Ascending aorta (tissue), 2 donors: ENCODE data around the gene PERM1. TPM values are rescaled to one million over a fixed set of nuclear protein-coding genes. Genes with fewer than 3 reads are reported as not detected.
"Not testable (repeated sequence)": the region's sequence is repeated elsewhere in the genome, so short reads cannot be mapped to it uniquely, and the experiment has no call there.

Experiments
- DNase-seq, 2 donors: peaks; one replicate each; pipeline ENCODE4 v3.0.0-alpha.2; 2019; ENCODE audit warnings: low spot score in 2 of 2
- H3K27ac ChIP-seq, 2 donors: fragments of 200-600 bp; sonication (generic); one replicate each; pipeline ENCODE4 v1.5.1; 2016 to 2017; ENCODE audit warnings: mild to moderate bottlenecking in 1 of 2
- H3K27me3 ChIP-seq: fragments of 200-600 bp; sonication (generic); one replicate; pipeline ENCODE4 v1.5.1; 2017
- H3K36me3 ChIP-seq, 2 donors: fragments of 200-600 bp; sonication (generic); one replicate each; pipeline ENCODE4 v1.5.1; 2016
- H3K4me1 ChIP-seq, 2 donors: fragments of 200-600 bp; sonication (generic); one replicate each; pipeline ENCODE4 v1.5.1; 2016 to 2017; ENCODE audit warnings: mild to moderate bottlenecking in 1 of 2
- H3K4me3 ChIP-seq, 2 donors: fragments of 200-600 bp; sonication (generic); one replicate each; pipeline ENCODE4 v1.5.1; 2016 to 2017; ENCODE audit warnings: mild to moderate bottlenecking in 1 of 2
- H3K9me3 ChIP-seq, 2 donors: fragments of 200-600 bp; sonication (generic); one replicate each; pipeline ENCODE4 v1.5.1; 2016
- intact Hi-C: fragments of 100-400 bp; cut with DNase I; formaldehyde crosslinking; loops from one replicate; pipeline ENCODE4 v1.15.1; 2023
- total RNA-seq: library from RNA; depleted of rRNA; stranded (reverse); fragments of >200 nt; gene quantifications from one replicate; pipeline ENCODE4 v1.1.0, GENCODE V29; 2016
- TF ChIP-seq, protein P1 (sequence below), 3 experiments: fragments of 200-600 bp in 2 of 3; fragments of 450-650 bp in 1 of 3; sonication (generic) in 2 of 3; IDR thresholded peaks; one replicate each; pipeline ENCODE4 v1.5.1; 2016 to 2019; ENCODE audit warnings: antibody characterized with exemption in 3 of 3, mild to moderate bottlenecking in 1 of 3, moderate library complexity in 1 of 3

The PERM1 gene
- total RNA-seq, 1 donor from 2014 or later = not detected

- H3K36me3 ChIP-seq = no peaks in the 10 kb centered on the region
- H3K9me3 ChIP-seq = no peaks in the 10 kb centered on the region
- no peak for DNase-seq
- intact Hi-C loops = no loop called here
- peak overlapping the region; percentile 93 to 95 for H3K4me3 ChIP-seq
- TF ChIP-seq, protein P1, sequence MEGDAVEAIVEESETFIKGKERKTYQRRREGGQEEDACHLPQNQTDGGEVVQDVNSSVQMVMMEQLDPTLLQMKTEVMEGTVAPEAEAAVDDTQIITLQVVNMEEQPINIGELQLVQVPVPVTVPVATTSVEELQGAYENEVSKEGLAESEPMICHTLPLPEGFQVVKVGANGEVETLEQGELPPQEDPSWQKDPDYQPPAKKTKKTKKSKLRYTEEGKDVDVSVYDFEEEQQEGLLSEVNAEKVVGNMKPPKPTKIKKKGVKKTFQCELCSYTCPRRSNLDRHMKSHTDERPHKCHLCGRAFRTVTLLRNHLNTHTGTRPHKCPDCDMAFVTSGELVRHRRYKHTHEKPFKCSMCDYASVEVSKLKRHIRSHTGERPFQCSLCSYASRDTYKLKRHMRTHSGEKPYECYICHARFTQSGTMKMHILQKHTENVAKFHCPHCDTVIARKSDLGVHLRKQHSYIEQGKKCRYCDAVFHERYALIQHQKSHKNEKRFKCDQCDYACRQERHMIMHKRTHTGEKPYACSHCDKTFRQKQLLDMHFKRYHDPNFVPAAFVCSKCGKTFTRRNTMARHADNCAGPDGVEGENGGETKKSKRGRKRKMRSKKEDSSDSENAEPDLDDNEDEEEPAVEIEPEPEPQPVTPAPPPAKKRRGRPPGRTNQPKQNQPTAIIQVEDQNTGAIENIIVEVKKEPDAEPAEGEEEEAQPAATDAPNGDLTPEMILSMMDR (IDR thresholded peaks at IDR 0.05) = no peak
- H3K4me1 ChIP-seq = peaks cover 9 to 10% of the 10 kb centered on the region in 2 donors
- H3K27ac ChIP-seq = no peak overlapping the region
- H3K27me3 ChIP-seq = no peaks in the 10 kb centered on the region
These were observed 39.4 kb upstream of the PERM1 start for GRCh38 chr1:1021010-1021919.

- no peaks in the 10 kb centered on the region for H3K36me3 ChIP-seq
- peak overlapping the region; percentile 93 to 95 for H3K4me3 ChIP-seq
- DNase-seq = no peak
- intact Hi-C loops = no loop called here
- H3K27me3 ChIP-seq = no peaks in the 10 kb centered on the region
- TF ChIP-seq, protein P1 (IDR thresholded peaks at IDR 0.05) = no peak
- peaks cover 9 to 10% of the 10 kb centered on the region in 2 donors for H3K4me1 ChIP-seq
- H3K9me3 ChIP-seq = no peaks in the 10 kb centered on the region
- H3K27ac ChIP-seq = no peak overlapping the region
These were observed 38.6 kb upstream of the PERM1 start for GRCh38 chr1:1020415-1021009.

DNA sequence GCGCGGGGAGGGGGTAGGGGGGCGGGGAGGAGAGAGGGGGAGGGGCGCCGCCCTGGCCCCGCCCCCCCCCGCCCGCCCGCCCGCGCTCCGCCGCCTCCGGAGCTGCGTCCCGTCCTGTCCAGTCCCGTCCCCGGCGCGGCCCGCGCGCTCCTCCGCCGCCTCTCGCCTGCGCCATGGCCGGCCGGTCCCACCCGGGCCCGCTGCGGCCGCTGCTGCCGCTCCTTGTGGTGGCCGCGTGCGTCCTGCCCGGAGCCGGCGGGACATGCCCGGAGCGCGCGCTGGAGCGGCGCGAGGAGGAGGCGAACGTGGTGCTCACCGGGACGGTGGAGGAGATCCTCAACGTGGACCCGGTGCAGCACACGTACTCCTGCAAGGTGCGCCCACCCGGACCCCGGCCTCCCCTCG, 38.1 kb upstream of the PERM1 start, which contains the start of gene AGRN:
AGRN (plus strand) TSS at position 121 of the 405 bp plus-strand sequence; CDS start at position 174, 53 bp downstream.
- Histone ChIP-seq H3K4me1 (peaks cover 9 to 10% of the 10 kb centered on the region in 2 donors), H3K36me3 (no peaks in the 10 kb centered on the region), H3K4me3 (peak within 1 kb of the TSS; percentile 93 to 95), H3K9me3 (no peaks in the 10 kb centered on the region), H3K27me3 (no peaks in the 10 kb centered on the region), H3K27ac (peak within 1 kb of the TSS; percentile 87 to 93)
- intact Hi-C loops = loop anchor here (1.0 kb wide), 5 partner anchors 20 to 115 kb away; partner anchors contain the start of genes C1orf159, HES4 and NOC2L
- no peak for DNase-seq
- TF ChIP-seq, protein P1 (IDR thresholded peaks at IDR 0.05) = no peak

DNA sequence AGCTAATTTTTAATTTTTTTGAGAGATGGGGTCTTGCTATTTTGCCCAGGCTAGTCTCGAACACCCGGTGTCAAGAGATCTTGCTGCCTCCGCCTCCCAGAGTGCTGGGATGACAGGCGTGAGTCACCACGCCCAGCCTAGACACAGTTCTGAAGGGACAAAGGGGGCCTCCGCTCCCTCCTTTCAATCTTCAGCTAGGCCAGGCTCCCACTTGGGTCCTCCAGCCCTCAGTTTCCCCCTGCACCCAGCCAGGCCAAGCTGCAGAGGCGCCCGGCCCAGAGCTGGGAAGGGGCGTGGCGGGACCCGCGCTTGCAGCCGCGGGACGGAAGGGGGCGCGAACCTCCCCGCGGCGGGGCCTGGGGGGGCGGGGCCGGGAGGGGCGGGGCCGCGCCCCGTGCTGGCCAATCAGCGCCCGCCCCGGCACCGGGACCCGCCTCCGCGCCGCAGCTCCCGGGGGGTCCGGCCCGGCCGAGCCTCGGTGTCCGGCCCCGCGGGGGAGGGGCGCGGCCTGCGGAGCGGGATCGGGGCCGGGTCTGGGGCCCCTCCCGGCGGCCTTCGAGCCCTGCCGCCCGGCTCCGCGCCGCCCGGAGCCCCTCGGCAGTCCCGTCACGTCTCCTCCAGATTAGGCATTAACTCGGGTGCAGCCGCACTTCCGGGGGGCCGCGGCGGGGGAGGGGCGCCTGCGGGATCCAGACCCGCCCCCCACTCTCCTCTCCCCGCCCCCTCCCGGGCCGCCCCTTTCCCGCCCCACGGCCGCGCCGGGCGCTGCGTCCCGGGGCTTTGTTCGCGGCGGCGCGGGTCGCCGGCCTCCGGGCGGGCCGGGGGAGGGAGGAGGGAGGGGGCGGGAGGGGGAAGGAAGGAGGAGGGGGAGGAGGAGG, 37.5 kb upstream of the PERM1 start:
- TF ChIP-seq, protein P1 (IDR thresholded peaks at IDR 0.05) = peak; percentile 28 to 54 (median 48)
- H3K9me3 ChIP-seq = no peaks in the 10 kb centered on the region
- peaks cover 10% of the 10 kb centered on the region in 2 donors for H3K4me1 ChIP-seq
- peak overlapping the region; percentile 87 to 93 for H3K27ac ChIP-seq
- peak in 1 of 2 donors; percentile 87 for DNase-seq
- H3K4me3 ChIP-seq = peak overlapping the region; percentile 93 to 95
- intact Hi-C loops = loop anchor here (1.0 kb wide), 5 partner anchors 19 to 114 kb away; partner anchors contain the start of genes C1orf159, HES4 and NOC2L
- H3K27me3 ChIP-seq = no peaks in the 10 kb centered on the region
- no peaks in the 10 kb centered on the region for H3K36me3 ChIP-seq

DNA sequence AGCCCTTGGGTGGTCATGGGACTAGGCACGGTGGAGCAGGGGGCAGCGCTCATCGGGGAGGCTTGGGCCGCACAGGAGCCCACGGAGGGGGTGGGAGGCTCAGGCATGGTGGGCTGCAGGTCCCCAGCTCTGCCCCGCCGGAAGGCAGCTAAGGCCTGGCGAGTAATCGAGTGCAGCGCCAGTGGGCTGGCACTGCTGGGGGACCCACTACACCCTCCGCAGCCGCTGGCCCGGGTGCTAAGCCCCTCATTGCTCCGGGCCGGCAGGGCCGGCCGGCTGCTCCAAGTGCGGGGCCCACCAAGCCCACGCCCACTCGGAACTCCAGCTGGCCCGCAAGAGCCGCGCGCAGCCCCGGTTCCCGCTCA, 36.4 kb upstream of the PERM1 start:
- H3K27me3 ChIP-seq, DNase-seq, H3K4me3 ChIP-seq, H3K27ac ChIP-seq, H3K36me3 ChIP-seq, H3K9me3 ChIP-seq, intact Hi-C loops: not testable (repeated sequence)
- H3K4me1 ChIP-seq = peaks cover 17 to 18% of the 10 kb centered on the region in 2 donors

- H3K4me1 ChIP-seq = peaks cover 17 to 19% of the 10 kb centered on the region in 2 donors
- H3K36me3 ChIP-seq, H3K27me3 ChIP-seq, H3K9me3 ChIP-seq, H3K4me3 ChIP-seq, H3K27ac ChIP-seq, intact Hi-C loops, DNase-seq: not testable (repeated sequence)
These were observed 35.8 kb upstream of the PERM1 start for GRCh38 chr1:1017397-1018320.
